HEK293 (cell line): Measurements from ENCODE around the gene CDCA5.
A peak's percentile ranks its signal among the peaks of the same experiment; 100 is the strongest.

Experiments
- CTCF ChIA-PET: fragments of 350-600 bp; formaldehyde crosslinking; extraction: SDS; loops from one replicate; lab custom pipeline; 2021; ENCODE audit warnings: antibody characterized with exemption; lab: Yijun Ruan, JAX
- POLR2A ChIA-PET: fragments of 300-600 bp; formaldehyde crosslinking; extraction: SDS; loops from one replicate; lab custom pipeline; 2020; ENCODE audit warnings: antibody characterized with exemption, inconsistent platforms; lab: Yijun Ruan, JAX
- H3K27ac ChIP-seq: fragments of 200-500 bp; sonication (Bioruptor generic); 2 replicates; pipeline ENCODE4 v1.5.1; 2014; ENCODE audit warnings: low read depth, low read length, control low read depth, inconsistent platforms; ENCODE audit errors: extremely low read depth
- H3K36me3 ChIP-seq, 2 experiments: fragments of 200-500 bp in 1 of 2; sonication (Bioruptor generic) in 1 of 2; 1 replicate in 1 of 2; 2 replicates in 1 of 2; pipeline ENCODE4 v1.5.1; 2014 to 2017; ENCODE audit warnings: inconsistent platforms in 2 of 2, low read length in 2 of 2; ENCODE audit not compliant: control insufficient read depth in 2 of 2, insufficient read depth in 1 of 2
- H3K4me1 ChIP-seq: fragments of 200-500 bp; sonication (Bioruptor generic); 2 replicates; pipeline ENCODE4 v1.5.1; 2014; ENCODE audit warnings: mild to moderate bottlenecking, low read length, inconsistent platforms; ENCODE audit not compliant: control insufficient read depth, insufficient read depth
- H3K4me3 ChIP-seq: 2 replicates; pipeline ENCODE4 v1.5.1; 2011; ENCODE audit warnings: low read depth, mild to moderate bottlenecking, control low read depth, low read length, moderate library complexity
- H3K9me3 ChIP-seq: fragments of 200-500 bp; sonication (Bioruptor generic); 2 replicates; pipeline ENCODE4 v1.5.1; 2014; ENCODE audit warnings: low read depth, low read length, inconsistent platforms; ENCODE audit not compliant: control insufficient read depth, insufficient read depth
- PRDM1 ChIP-seq: fragments of 450-650 bp; formaldehyde crosslinking; IDR thresholded peaks from 2 replicates; pipeline ENCODE4; 2016; ENCODE audit warnings: missing biosample characterization, missing genetic modification characterization
- PRDM10 ChIP-seq: fragments of 450-650 bp; formaldehyde crosslinking; IDR thresholded peaks from 2 replicates; pipeline ENCODE4 v1.5.1; 2016; ENCODE audit warnings: missing biosample characterization, missing genetic modification characterization
- ZBTB17 ChIP-seq: fragments of 450-650 bp; formaldehyde crosslinking; IDR thresholded peaks from 2 replicates; pipeline ENCODE4 v1.5.1; 2016; ENCODE audit warnings: missing biosample characterization, missing genetic modification characterization
- ZBTB26 ChIP-seq: fragments of 450-650 bp; formaldehyde crosslinking; optimal IDR thresholded peaks from 2 replicates; pipeline ENCODE3; 2016; ENCODE audit warnings: missing biosample characterization, mild to moderate bottlenecking, missing genetic modification characterization
- ZFP3 ChIP-seq: fragments of 450-650 bp; formaldehyde crosslinking; IDR thresholded peaks from 2 replicates; pipeline ENCODE4 v1.5.1; 2016; ENCODE audit warnings: low read depth, missing biosample characterization, missing genetic modification characterization
- ZNF10 ChIP-seq: fragments of 450-650 bp; formaldehyde crosslinking; IDR thresholded peaks from 2 replicates; pipeline ENCODE4 v1.5.1; 2017; ENCODE audit warnings: missing biosample characterization, missing genetic modification characterization
- ZNF146 ChIP-seq: fragments of 450-650 bp; formaldehyde crosslinking; IDR thresholded peaks from 2 replicates; pipeline ENCODE4 v1.5.1; 2016; ENCODE audit warnings: missing biosample characterization, missing genetic modification characterization
- ZNF311 ChIP-seq: fragments of 450-650 bp; formaldehyde crosslinking; IDR thresholded peaks from 2 replicates; pipeline ENCODE4 v1.5.1; 2017; ENCODE audit warnings: missing biosample characterization, missing genetic modification characterization, borderline replicate concordance
- ZNF324 ChIP-seq: fragments of 450-650 bp; formaldehyde crosslinking; IDR thresholded peaks from 2 replicates; pipeline ENCODE4 v1.5.1; 2016; ENCODE audit warnings: missing biosample characterization, missing genetic modification characterization
- ZNF341 ChIP-seq: fragments of 450-650 bp; formaldehyde crosslinking; IDR thresholded peaks from 2 replicates; pipeline ENCODE4; 2016; ENCODE audit warnings: low read depth, missing biosample characterization, missing genetic modification characterization
- ZNF366 ChIP-seq: fragments of 450-650 bp; formaldehyde crosslinking; conservative IDR thresholded peaks from 2 replicates; pipeline ENCODE4 v1.5.1; 2016; ENCODE audit warnings: missing biosample characterization, missing genetic modification characterization
- ZNF510 ChIP-seq: fragments of 450-650 bp; formaldehyde crosslinking; IDR thresholded peaks from 2 replicates; pipeline ENCODE4 v1.5.1; 2018; ENCODE audit warnings: mild to moderate bottlenecking, missing genetic modification characterization, missing biosample characterization; ENCODE audit not compliant: insufficient replicate concordance
- ZNF529 ChIP-seq: fragments of 450-650 bp; formaldehyde crosslinking; IDR thresholded peaks from 2 replicates; pipeline ENCODE4 v1.5.1; 2017; ENCODE audit warnings: missing genetic modification characterization, missing biosample characterization; ENCODE audit not compliant: insufficient replicate concordance
- ZNF610 ChIP-seq: fragments of 450-650 bp; formaldehyde crosslinking; IDR thresholded peaks from 2 replicates; pipeline ENCODE4 v1.5.1; 2016; ENCODE audit warnings: missing biosample characterization, missing genetic modification characterization, borderline replicate concordance
- ZNF747 ChIP-seq: fragments of 450-650 bp; formaldehyde crosslinking; IDR thresholded peaks from 2 replicates; pipeline ENCODE4 v1.5.1; 2016; ENCODE audit warnings: missing biosample characterization, missing genetic modification characterization
- ZNF843 ChIP-seq: fragments of 450-650 bp; formaldehyde crosslinking; IDR thresholded peaks from 2 replicates; pipeline ENCODE4 v1.5.1; 2016; ENCODE audit warnings: missing biosample characterization, missing genetic modification characterization

CDCA5 gene

GRCh38 chr11:65065851-65066250 lies 18.0 kb downstream of the CDCA5 start:
- Histone ChIP-seq H3K4me3 (no peak overlapping the region), H3K36me3 (no peaks in the 10 kb centered on the region), H3K27ac (no peak overlapping the region), H3K9me3 (no peaks in the 10 kb centered on the region), H3K4me1 (no peaks in the 10 kb centered on the region)
- POLR2A ChIA-PET: interaction anchor here (0.5 to 1.8 kb wide), 2 partner anchors 8 to 10 kb away, joined by 5 to 7 read pairs; no protein-coding TSS in a partner anchor
- CTCF ChIA-PET: interaction anchor here (0.8 kb wide), 1 partner anchor 12 kb away, joined by 4 read pairs; no protein-coding TSS in a partner anchor
- no peak for TF ChIP-seq ZNF843 (tag by site-specific recombination)
- no peak for TF ChIP-seq PRDM1
- no peak for TF ChIP-seq ZNF366
- TF ChIP-seq ZBTB26 (tag by site-specific recombination): no peak
- 0 out of 2 replicates have a peak, but pooled peaks have one; percentile 15 for TF ChIP-seq ZNF341 (tag by site-specific recombination)
- no peak for TF ChIP-seq ZNF324
- no peak for TF ChIP-seq ZNF311 (tag by site-specific recombination)

GRCh38 chr11:65064847-65065240 lies 19.0 kb downstream of the CDCA5 start:
- no peaks in the 10 kb centered on the region for H3K9me3 ChIP-seq
- H3K36me3 ChIP-seq: no peaks in the 10 kb centered on the region
- H3K4me1 ChIP-seq: no peaks in the 10 kb centered on the region
- no peak overlapping the region for H3K4me3 ChIP-seq
- ChIA-PET CTCF (interaction anchor here (0.7 to 0.8 kb wide), 2 partner anchors 8 to 22 kb away, joined by 3 to 5 read pairs; no protein-coding TSS in a partner anchor), POLR2A (interaction anchor here (1.2 kb wide), 1 partner anchor 12 kb away, joined by 3 read pairs; no protein-coding TSS in a partner anchor)
- H3K27ac ChIP-seq: no peak overlapping the region
- TF ChIP-seq ZBTB17 (tag by site-specific recombination) (peak; percentile 9; the same call in 1 of the 2 replicates), ZNF510 (tag by site-specific recombination) (no peak)
- TF ChIP-seq, all 188 proteins: peak for 1

- H3K9me3 ChIP-seq: no peaks in the 10 kb centered on the region
- ChIA-PET CTCF (interaction anchor here (2.0 kb wide), 1 partner anchor 13 kb away, joined by 8 read pairs; no protein-coding TSS in a partner anchor), POLR2A (interaction anchor here (1.2 kb wide), 1 partner anchor 14 kb away, joined by 3 read pairs; no protein-coding TSS in a partner anchor)
- H3K4me1 ChIP-seq: no peaks in the 10 kb centered on the region
- no peak overlapping the region for H3K4me3 ChIP-seq
- no peaks in the 10 kb centered on the region for H3K36me3 ChIP-seq
- H3K27ac ChIP-seq: no peak overlapping the region
- TF ChIP-seq ZNF146 (no peak), ZNF747 (tag by site-specific recombination) (no peak), ZNF610 (tag by site-specific recombination) (no peak), PRDM10 (tag by site-specific recombination) (peak; percentile 79), ZFP3 (no peak), ZNF10 (no peak), ZNF529 (tag by site-specific recombination) (no peak)
These were observed 20.3 kb downstream of the CDCA5 start for GRCh38 chr11:65063532-65063931.
